ENCODE data around the gene EGF. TPM values are rescaled to one million over a fixed set of nuclear protein-coding genes. Genes with fewer than 3 reads are reported as not detected.
"Not testable (repeated sequence)": the region's sequence is repeated elsewhere in the genome, so short reads cannot be mapped to it uniquely, and the experiment has no call there.

EGF gene
- total and polyA plus RNA-seq, 5 donors: 5.3 to 17.8 (median 11.9) TPM

DNA sequence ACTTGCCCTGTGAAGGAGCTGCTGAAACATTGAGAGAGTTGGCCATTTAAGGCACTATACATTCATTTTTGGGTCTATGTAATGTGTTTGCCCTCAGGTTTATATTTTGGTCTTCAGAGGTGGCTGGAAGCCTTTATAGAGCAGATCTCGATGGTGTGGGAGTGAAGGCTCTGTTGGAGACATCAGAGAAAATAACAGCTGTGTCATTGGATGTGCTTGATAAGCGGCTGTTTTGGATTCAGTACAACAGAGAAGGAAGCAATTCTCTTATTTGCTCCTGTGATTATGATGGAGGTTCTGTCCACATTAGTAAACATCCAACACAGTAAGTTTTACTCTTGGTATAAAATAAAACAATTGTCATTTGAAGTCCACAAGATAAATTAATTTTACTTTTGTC is 31.1 kb downstream of the EGF start:
- intact Hi-C loops (cut with DNase I): no loop called here
- no peaks in the 10 kb centered on the region for H3K27me3 ChIP-seq (ENCODE audit: control insufficient read depth, insufficient read depth)
- H3K27ac ChIP-seq (ENCODE audit: low read length): no peak overlapping the region
- 63% methylated on average over 2 of the region's 2 CpGs for WGBS
- no peaks in the 10 kb centered on the region for H3K9me3 ChIP-seq (ENCODE audit: control insufficient read depth, low read length)
- H3K4me3 ChIP-seq (ENCODE audit: low read length): no peak overlapping the region
- no peaks in the 10 kb centered on the region for H3K4me1 ChIP-seq (ENCODE audit: control insufficient read depth, insufficient read depth, low read length)
- no peak for DNase-seq
- ATAC-seq: no peak

DNA sequence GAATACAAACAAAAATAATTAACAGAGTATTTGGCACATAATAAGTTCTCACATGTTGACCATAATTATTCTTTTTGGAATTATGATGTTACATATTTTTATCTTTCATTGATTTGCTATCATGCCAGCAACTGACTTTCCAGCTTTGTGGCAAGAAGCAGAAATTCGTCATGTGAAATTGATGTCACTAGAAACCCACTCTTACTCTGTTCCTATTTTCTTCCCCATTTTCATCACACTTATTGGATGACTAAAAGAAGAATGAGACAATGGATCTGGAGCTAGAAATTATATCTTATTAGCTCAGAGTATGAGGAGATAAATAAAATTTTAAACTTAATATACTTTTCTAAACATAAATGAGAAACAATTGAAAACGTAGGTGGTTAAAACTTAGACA is 31.9 kb downstream of the EGF start:
- H3K27ac ChIP-seq (ENCODE audit: low read length): no peak overlapping the region
- ATAC-seq (no peak), DNase-seq (no peak)
- intact Hi-C loops (cut with DNase I): no loop called here
- H3K4me3 ChIP-seq (ENCODE audit: low read length): no peak overlapping the region
- 74% methylated on average over 2 of the region's 2 CpGs for WGBS
- no peaks in the 10 kb centered on the region for H3K4me1 ChIP-seq (ENCODE audit: control insufficient read depth, insufficient read depth, low read length)
- H3K9me3 ChIP-seq (ENCODE audit: control insufficient read depth, low read length): no peaks in the 10 kb centered on the region
- no peaks in the 10 kb centered on the region for H3K27me3 ChIP-seq (ENCODE audit: control insufficient read depth, insufficient read depth)

DNA sequence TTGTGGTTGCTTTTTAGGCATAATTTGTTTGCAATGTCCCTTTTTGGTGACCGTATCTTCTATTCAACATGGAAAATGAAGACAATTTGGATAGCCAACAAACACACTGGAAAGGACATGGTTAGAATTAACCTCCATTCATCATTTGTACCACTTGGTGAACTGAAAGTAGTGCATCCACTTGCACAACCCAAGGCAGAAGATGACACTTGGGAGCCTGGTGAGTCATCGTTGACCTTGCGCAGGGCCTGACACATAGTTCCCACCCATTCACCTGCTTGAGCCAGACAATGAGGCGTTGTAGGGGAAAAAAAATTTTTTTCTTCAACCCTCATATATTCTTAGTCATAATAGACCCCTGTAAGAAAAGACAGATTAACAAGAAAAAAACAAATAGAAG is 32.4 kb downstream of the EGF start:
- 64% methylated on average over 4 of the region's 4 CpGs for WGBS
- no peak overlapping the region for H3K27ac ChIP-seq (ENCODE audit: low read length)
- intact Hi-C loops (cut with DNase I): no loop called here
- DNase-seq (no peak), ATAC-seq (no peak)
- no peaks in the 10 kb centered on the region for H3K4me1 ChIP-seq (ENCODE audit: control insufficient read depth, insufficient read depth, low read length)
- H3K9me3 ChIP-seq (ENCODE audit: control insufficient read depth, low read length): no peaks in the 10 kb centered on the region
- no peaks in the 10 kb centered on the region for H3K27me3 ChIP-seq (ENCODE audit: control insufficient read depth, insufficient read depth)
- no peak overlapping the region for H3K4me3 ChIP-seq (ENCODE audit: low read length)

DNA sequence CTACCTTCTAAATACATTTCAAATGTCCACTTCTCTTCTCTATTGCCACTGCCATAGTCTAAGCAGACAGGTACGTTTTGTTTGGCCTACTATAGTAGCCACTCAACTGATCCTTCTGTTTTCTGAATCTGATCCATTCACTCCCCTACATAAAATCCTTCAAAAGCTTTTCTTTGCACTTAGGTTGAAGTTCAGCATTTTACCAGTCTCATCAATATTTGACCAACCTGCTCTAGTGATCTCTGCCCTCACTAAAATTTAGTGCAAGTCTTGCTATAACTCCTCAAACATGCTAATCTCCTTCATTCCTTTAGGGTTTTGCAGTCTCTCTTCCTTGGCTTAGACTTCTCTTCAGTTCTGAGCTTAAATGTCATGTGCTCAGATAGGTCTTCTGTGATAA is 33.4 kb downstream of the EGF start:
- ATAC-seq (no peak), DNase-seq (no peak)
- no peak overlapping the region for H3K27ac ChIP-seq (ENCODE audit: low read length)
- H3K9me3 ChIP-seq (ENCODE audit: control insufficient read depth, low read length): no peaks in the 10 kb centered on the region
- no peaks in the 10 kb centered on the region for H3K4me1 ChIP-seq (ENCODE audit: control insufficient read depth, insufficient read depth, low read length)
- no peak overlapping the region for H3K4me3 ChIP-seq (ENCODE audit: low read length)
- no peaks in the 10 kb centered on the region for H3K27me3 ChIP-seq (ENCODE audit: control insufficient read depth, insufficient read depth)
- intact Hi-C loops (cut with DNase I): no loop called here
- 65% methylated on average over 1 of the region's 1 CpG for WGBS

DNA sequence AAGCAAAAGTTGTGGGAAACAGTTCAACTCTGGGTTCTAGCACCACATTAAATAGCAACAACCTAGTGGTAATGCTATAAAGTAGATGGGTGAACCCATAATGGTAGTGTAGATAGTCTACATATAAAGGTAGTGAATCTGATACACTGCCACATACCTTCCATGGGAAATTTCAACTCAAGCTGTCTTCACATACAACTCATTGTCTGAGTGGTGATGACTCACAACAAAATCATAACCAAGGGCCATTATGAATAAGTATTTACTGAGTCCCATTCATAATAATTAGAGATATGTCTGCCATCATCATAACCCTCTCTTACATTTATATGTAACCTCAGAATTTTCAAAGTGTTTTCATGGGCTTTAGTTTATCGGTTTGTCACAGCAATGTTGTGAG is 34.8 kb downstream of the EGF start:
- DNase-seq: no peak
- Histone ChIP-seq H3K4me3 (ENCODE audit: low read length) (no peak overlapping the region), H3K4me1 (ENCODE audit: control insufficient read depth, insufficient read depth, low read length) (no peaks in the 10 kb centered on the region), H3K27me3 (ENCODE audit: control insufficient read depth, insufficient read depth) (no peaks in the 10 kb centered on the region), H3K27ac (ENCODE audit: low read length) (no peak overlapping the region), H3K9me3 (ENCODE audit: control insufficient read depth, low read length) (no peaks in the 10 kb centered on the region)
- WGBS: 90% methylated on average over 1 of the region's 1 CpG
- no peak for ATAC-seq
- intact Hi-C loops (cut with DNase I): no loop called here

DNA sequence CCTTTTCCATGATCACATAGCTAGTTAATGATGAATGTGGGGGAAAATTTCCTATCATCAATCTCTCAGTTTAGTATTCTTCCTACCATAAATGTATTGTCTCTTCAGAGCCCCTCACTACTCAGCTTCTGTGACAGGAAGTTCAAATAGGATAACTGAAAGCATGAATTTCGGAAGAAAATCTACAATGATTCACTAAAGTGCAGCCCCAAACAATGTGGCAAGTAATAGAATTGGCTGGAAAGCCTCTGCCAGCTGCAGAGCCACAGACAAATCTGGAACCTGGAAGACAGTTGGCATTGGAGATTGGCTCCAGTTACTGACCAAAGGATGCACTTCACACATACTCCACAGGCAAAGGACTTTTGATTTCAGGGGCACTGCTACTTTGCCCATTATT is 35.2 kb downstream of the EGF start:
- intact Hi-C loops (cut with DNase I): no loop called here
- H3K4me3 ChIP-seq (ENCODE audit: low read length): no peak overlapping the region
- 32% methylated on average over 1 of the region's 1 CpG for WGBS
- H3K27me3 ChIP-seq (ENCODE audit: control insufficient read depth, insufficient read depth): no peaks in the 10 kb centered on the region
- no peaks in the 10 kb centered on the region for H3K4me1 ChIP-seq (ENCODE audit: control insufficient read depth, insufficient read depth, low read length)
- no peak for DNase-seq
- no peaks in the 10 kb centered on the region for H3K9me3 ChIP-seq (ENCODE audit: control insufficient read depth, low read length)
- no peak overlapping the region for H3K27ac ChIP-seq (ENCODE audit: low read length)
- ATAC-seq: no peak

DNA sequence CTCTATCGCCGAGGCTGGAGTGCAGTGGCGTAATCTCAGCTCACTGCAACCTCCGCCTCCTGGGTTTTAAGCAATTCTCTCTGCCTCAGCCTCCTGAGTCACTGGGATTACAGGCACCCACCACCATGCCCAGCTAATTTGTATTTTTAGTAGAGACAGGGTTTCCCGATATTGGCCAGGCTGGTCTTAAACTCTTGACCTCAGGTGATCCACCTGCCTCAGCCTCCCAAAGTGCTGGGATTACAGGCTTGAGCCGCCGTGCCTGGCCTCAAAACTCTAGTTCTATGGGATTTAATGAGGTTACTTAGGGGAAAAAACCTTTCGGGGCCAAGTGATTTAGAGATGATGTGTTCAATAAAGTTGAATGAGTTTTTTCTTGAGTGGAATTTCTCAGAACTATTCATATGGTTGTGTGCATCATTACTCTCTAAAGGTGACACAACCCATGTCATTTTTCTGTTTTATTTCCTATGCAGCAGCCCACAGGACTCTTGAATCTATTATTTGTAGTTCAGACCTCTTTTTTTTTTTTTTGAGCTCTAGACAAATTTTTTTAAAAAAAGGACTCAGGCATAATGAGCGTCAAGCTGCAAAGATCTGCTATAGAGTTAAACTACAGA is 36.5 kb downstream of the EGF start:
- intact Hi-C loops (cut with DNase I); H3K4me3 ChIP-seq (ENCODE audit: low read length); H3K4me1 ChIP-seq (ENCODE audit: control insufficient read depth, insufficient read depth, low read length); DNase-seq; H3K9me3 ChIP-seq (ENCODE audit: control insufficient read depth, low read length); H3K27ac ChIP-seq (ENCODE audit: low read length); ATAC-seq; H3K27me3 ChIP-seq (ENCODE audit: control insufficient read depth, insufficient read depth): not testable (repeated sequence)
- 89% methylated on average over 9 of the region's 9 CpGs for WGBS

DNA sequence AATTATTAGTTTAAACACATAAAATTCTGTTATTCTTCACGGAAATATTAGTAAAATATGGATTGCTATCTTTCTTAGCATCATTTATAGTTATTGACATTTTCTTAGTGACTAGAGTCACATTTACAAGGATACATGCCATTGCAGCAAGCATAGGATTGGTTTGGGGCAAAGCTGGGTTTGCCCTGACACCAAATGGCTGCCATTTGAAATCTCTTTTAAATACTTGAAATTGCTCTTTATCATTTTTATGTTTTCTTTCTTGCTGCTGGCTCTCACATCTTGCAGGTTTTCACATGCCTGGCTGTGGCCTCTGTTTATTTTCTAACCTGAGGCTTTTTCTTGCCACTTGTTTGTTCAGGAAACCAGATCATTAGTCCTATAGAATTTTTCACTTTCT is 39.9 kb downstream of the EGF start:
- H3K4me3 ChIP-seq (ENCODE audit: low read length): no peak overlapping the region
- H3K27ac ChIP-seq (ENCODE audit: low read length): no peak overlapping the region
- H3K9me3 ChIP-seq (ENCODE audit: control insufficient read depth, low read length): no peaks in the 10 kb centered on the region
- ATAC-seq: no peak
- no peaks in the 10 kb centered on the region for H3K4me1 ChIP-seq (ENCODE audit: control insufficient read depth, insufficient read depth, low read length)
- 92% methylated on average over 1 of the region's 1 CpG for WGBS
- H3K27me3 ChIP-seq (ENCODE audit: control insufficient read depth, insufficient read depth): no peaks in the 10 kb centered on the region
- DNase-seq: no peak
- intact Hi-C loops (cut with DNase I): no loop called here

DNA sequence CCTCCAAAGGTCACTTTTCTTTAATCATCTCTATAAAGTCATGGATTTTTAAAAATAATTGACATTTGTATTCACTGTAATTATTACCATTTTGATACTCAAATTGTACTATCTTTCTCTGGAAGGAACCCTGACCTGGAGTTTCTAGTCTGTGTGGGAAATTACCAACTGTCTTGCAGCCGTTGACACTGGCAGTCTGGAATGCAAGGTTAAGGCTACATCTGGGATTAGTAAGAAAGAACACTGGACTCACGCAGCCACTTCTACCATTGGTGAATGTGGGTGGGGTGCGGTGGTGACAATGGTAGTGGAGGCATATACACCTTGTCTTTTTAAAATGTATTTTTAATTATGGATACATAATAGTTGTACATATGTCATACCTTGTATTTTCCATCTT is 40.9 kb downstream of the EGF start:
- H3K27me3 ChIP-seq (ENCODE audit: control insufficient read depth, insufficient read depth): no peaks in the 10 kb centered on the region
- no peak for ATAC-seq
- no peak for DNase-seq
- intact Hi-C loops (cut with DNase I): no loop called here
- H3K27ac ChIP-seq (ENCODE audit: low read length): no peak overlapping the region
- no peaks in the 10 kb centered on the region for H3K4me1 ChIP-seq (ENCODE audit: control insufficient read depth, insufficient read depth, low read length)
- WGBS: 81% methylated on average over 3 of the region's 3 CpGs
- H3K4me3 ChIP-seq (ENCODE audit: low read length): no peak overlapping the region
- no peaks in the 10 kb centered on the region for H3K9me3 ChIP-seq (ENCODE audit: control insufficient read depth, low read length)

DNA sequence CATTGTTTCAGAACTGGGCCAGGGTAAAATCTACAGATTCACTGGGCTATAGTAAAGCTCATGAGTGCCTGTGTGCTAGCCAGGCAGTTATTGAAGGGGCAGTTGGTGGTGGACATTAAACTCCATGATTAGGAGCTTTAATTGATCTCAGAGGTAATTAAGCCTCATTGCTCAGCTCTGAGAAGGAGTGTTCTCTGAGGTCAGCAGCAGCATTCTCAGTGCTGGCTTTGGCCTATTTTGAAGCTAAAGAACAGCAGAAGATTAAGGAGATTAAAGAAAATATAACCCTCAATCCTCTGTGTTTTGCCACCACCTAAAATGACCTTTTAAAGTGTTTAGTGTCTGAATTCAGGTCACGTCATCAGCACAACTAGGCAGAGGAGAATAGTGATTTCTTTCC is 42.5 kb downstream of the EGF start:
- DNase-seq (no peak), ATAC-seq (no peak)
- H3K27me3 ChIP-seq (ENCODE audit: control insufficient read depth, insufficient read depth): no peaks in the 10 kb centered on the region
- H3K27ac ChIP-seq (ENCODE audit: low read length): no peak overlapping the region
- no peak overlapping the region for H3K4me3 ChIP-seq (ENCODE audit: low read length)
- WGBS: 95% methylated on average over 1 of the region's 1 CpG
- H3K4me1 ChIP-seq (ENCODE audit: control insufficient read depth, insufficient read depth, low read length): no peaks in the 10 kb centered on the region
- intact Hi-C loops (cut with DNase I): no loop called here
- no peaks in the 10 kb centered on the region for H3K9me3 ChIP-seq (ENCODE audit: control insufficient read depth, low read length)

DNA sequence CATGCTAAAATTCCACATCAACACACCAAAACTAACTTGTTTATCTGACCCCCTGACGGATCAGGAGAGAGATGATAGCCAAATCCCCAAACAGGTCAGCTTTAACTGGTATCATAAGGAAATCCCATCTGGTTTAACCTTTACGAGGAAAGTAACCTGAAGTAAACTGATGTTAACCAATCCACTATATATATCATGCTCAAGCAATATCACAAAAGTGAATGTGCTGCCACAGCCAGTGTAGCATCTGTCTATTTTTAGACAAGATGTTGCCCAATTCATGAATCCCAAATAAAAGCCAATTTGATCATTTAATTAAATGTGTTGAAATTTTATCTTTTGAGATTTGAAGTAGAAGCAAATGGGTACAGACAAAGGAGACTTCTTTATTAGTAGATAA is 44.5 kb downstream of the EGF start:
- ATAC-seq: no peak
- WGBS: 89% methylated on average over 2 of the region's 2 CpGs
- DNase-seq: no peak
- Histone ChIP-seq H3K27me3 (ENCODE audit: control insufficient read depth, insufficient read depth) (no peaks in the 10 kb centered on the region), H3K27ac (ENCODE audit: low read length) (no peak overlapping the region), H3K9me3 (ENCODE audit: control insufficient read depth, low read length) (no peaks in the 10 kb centered on the region), H3K4me1 (ENCODE audit: control insufficient read depth, insufficient read depth, low read length) (no peaks in the 10 kb centered on the region), H3K4me3 (ENCODE audit: low read length) (no peak overlapping the region)
- intact Hi-C loops (cut with DNase I): no loop called here

DNA sequence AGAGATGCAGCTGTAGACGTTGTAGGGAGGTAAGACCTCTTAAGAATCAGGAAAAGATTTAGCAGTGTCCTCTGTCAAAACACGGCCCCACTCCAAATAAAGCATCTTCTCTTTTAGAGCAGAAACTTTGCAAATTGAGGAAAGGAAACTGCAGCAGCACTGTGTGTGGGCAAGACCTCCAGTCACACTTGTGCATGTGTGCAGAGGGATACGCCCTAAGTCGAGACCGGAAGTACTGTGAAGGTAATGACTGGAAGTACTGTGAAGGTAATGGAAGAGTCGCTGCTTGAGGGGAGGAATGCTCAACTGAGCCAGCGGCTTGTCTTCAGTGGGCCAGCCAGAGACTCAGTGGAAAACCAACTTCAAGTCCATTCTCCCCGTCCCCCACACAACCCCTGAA is 46.5 kb downstream of the EGF start:
- WGBS: 85% methylated on average over 8 of the region's 8 CpGs
- ATAC-seq: no peak
- H3K27ac ChIP-seq (ENCODE audit: low read length): no peak overlapping the region
- H3K4me1 ChIP-seq (ENCODE audit: control insufficient read depth, insufficient read depth, low read length): no peaks in the 10 kb centered on the region
- DNase-seq: no peak
- intact Hi-C loops (cut with DNase I): no loop called here
- no peak overlapping the region for H3K4me3 ChIP-seq (ENCODE audit: low read length)
- H3K27me3 ChIP-seq (ENCODE audit: control insufficient read depth, insufficient read depth): no peaks in the 10 kb centered on the region
- H3K9me3 ChIP-seq (ENCODE audit: control insufficient read depth, low read length): no peaks in the 10 kb centered on the region

Measured in right cardiac atrium (tissue), 5 donors.